MCF 10A (cell line): ENCODE measurements around the gene RPL29. TPM values are rescaled to one million over a fixed set of nuclear protein-coding genes. Genes with fewer than 3 reads are reported as not detected.

ENCODE experiments used
- BruUV-seq: library from RNA; stranded (reverse); fragments of 400-500 nt; replicated peaks from 2 replicates; lab custom pipeline; 2021; lab: Mats Ljungman, UMichigan
- CTCF ChIA-PET: fragments of 300-600 bp; sonication (Branson Sonifier 250); formaldehyde crosslinking; extraction: SDS; loops from one replicate; lab custom pipeline; 2021; ENCODE audit warnings: antibody characterized with exemption, inconsistent platforms; lab: Yijun Ruan, JAX
- POLR2A ChIA-PET: fragments of 300-600, 350-650 bp; sonication (Branson Sonifier 250); formaldehyde crosslinking; extraction: SDS; loops from one replicate; lab custom pipeline; 2020; ENCODE audit warnings: antibody characterized with exemption, inconsistent platforms; lab: Yijun Ruan, JAX
- DNase-seq: peaks from one replicate; pipeline ENCODE4 v3.0.0-alpha.2; 2018; ENCODE audit not compliant: unreplicated experiment
- H3K27ac Mint-ChIP-seq: one replicate; pipeline ENCODE4 v1.8.0; 2022; ENCODE audit warnings: mild to moderate bottlenecking, low read depth, mixed read lengths; ENCODE audit not compliant: unreplicated experiment
- H3K27me3 Mint-ChIP-seq: one replicate; pipeline ENCODE4 v1.8.0; 2022; ENCODE audit warnings: mixed read lengths; ENCODE audit not compliant: insufficient read depth, unreplicated experiment
- H3K36me3 Mint-ChIP-seq: one replicate; pipeline ENCODE4 v1.8.0; 2022; ENCODE audit warnings: mild to moderate bottlenecking, moderate library complexity, mixed read lengths; ENCODE audit not compliant: insufficient read depth, unreplicated experiment
- H3K4me1 Mint-ChIP-seq: one replicate; pipeline ENCODE4 v1.8.0; 2022; ENCODE audit warnings: mixed read lengths; ENCODE audit not compliant: insufficient read depth, unreplicated experiment
- H3K4me3 Mint-ChIP-seq: one replicate; pipeline ENCODE4 v1.8.0; 2022; ENCODE audit warnings: mild to moderate bottlenecking, moderate library complexity, mixed read lengths; ENCODE audit not compliant: unreplicated experiment
- H3K9me3 Mint-ChIP-seq: one replicate; pipeline ENCODE4 v1.8.0; 2022; ENCODE audit warnings: mixed read lengths; ENCODE audit not compliant: unreplicated experiment
- CTCF ChIP-seq: fragments of 200-600 bp; IDR thresholded peaks from one replicate; pipeline ENCODE4 v1.8.0; 2022; ENCODE audit warnings: antibody characterized with exemption, mild to moderate bottlenecking; ENCODE audit not compliant: unreplicated experiment
- intact Hi-C: fragments of 100-400 bp; cut with micrococcal nuclease; formaldehyde crosslinking; loops from 2 replicates; pipeline ENCODE4 v1.14.1; 2022
- total RNA-seq: library from RNA; stranded (reverse); gene quantifications from 2 replicates; pipeline ENCODE4 v1.2.3, GENCODE V29; 2022

Gene RPL29
- total RNA-seq, 1 experiment from 2014 or later: 1,551 TPM

GRCh38 chr3:51986010-51986947 lies 9.4 kb downstream of the RPL29 start:
- no TSS peak for BruUV-seq
- intact Hi-C loops: no loop called here
- peaks cover 13% of the 10 kb centered on the region for H3K36me3 Mint-ChIP-seq
- H3K4me1 Mint-ChIP-seq: peaks cover 31% of the 10 kb centered on the region
- H3K27ac Mint-ChIP-seq: no peak overlapping the region
- H3K9me3 Mint-ChIP-seq: no peaks in the 10 kb centered on the region
- no peak for TF ChIP-seq CTCF
- H3K4me3 Mint-ChIP-seq: no peak overlapping the region
- ChIA-PET CTCF (interaction anchor here (0.8 to 1.9 kb wide), 4 partner anchors 9 to 15 kb away, joined by 3 to 6 read pairs (median 4); partner anchors contain the start of genes ABHD14B and RPL29), POLR2A (interaction anchor here (0.7 to 2.1 kb wide), 2 partner anchors 9 to 11 kb away, joined by 4 to 7 read pairs; partner anchors contain the start of genes ABHD14A and RPL29)
- no peak for DNase-seq
- no peaks in the 10 kb centered on the region for H3K27me3 Mint-ChIP-seq

- H3K27ac Mint-ChIP-seq: peak overlapping the region; percentile 98
- intact Hi-C loops: no loop called here
- peaks cover 31% of the 10 kb centered on the region for H3K4me1 Mint-ChIP-seq
- no peak for TF ChIP-seq CTCF
- no peaks in the 10 kb centered on the region for H3K27me3 Mint-ChIP-seq
- ChIA-PET POLR2A (interaction anchor here (1.3 to 6.0 kb wide), 6 partner anchors 10 to 170 kb away, joined by 4 to 93 read pairs (median 42); partner anchors contain the start of genes ABHD14A, ABHD14B, PARP3 and PCBP4), CTCF (interaction anchor here (0.6 to 3.9 kb wide), 4 partner anchors 11 to 164 kb away, joined by 5 to 27 read pairs (median 6); partner anchors contain the start of genes ABHD14B and RRP9)
- peak overlapping the region; percentile 23 for H3K4me3 Mint-ChIP-seq
- BruUV-seq: no TSS peak
- H3K9me3 Mint-ChIP-seq: no peaks in the 10 kb centered on the region
- DNase-seq: no peak
- peaks cover 12% of the 10 kb centered on the region for H3K36me3 Mint-ChIP-seq
These were observed 10.6 kb downstream of the RPL29 start for GRCh38 chr3:51985063-51985462.

GRCh38 chr3:51984269-51984647 lies 11.4 kb downstream of the RPL29 start:
- Mint-ChIP-seq H3K36me3 (peaks cover 12% of the 10 kb centered on the region), H3K27me3 (no peaks in the 10 kb centered on the region), H3K9me3 (no peaks in the 10 kb centered on the region), H3K27ac (peak overlapping the region; percentile 98), H3K4me1 (peaks cover 31% of the 10 kb centered on the region), H3K4me3 (peak overlapping the region; percentile 87)
- ChIA-PET CTCF (interaction anchor here (0.6 to 3.9 kb wide), 10 partner anchors 8 to 253 kb away, joined by 3 to 27 read pairs (median 6); partner anchors contain the start of genes ABHD14B and RRP9), POLR2A (interaction anchor here (1.3 to 6.0 kb wide), 8 partner anchors 8 to 170 kb away, joined by 4 to 93 read pairs (median 34); partner anchors contain the start of genes ABHD14A, ABHD14B, PARP3 and PCBP4)
- BruUV-seq: no TSS peak
- DNase-seq: no peak
- no peak for TF ChIP-seq CTCF
- intact Hi-C loops: no loop called here
